Activated T-cell treated with anti-CD3 and anti-CD28 coated beads for 1 hour (primary cell): ENCODE measurements around the gene CHD3.

Experiments used
- DNase-seq: peaks from one replicate; pipeline ENCODE4 v3.0.0-alpha.2; 2020; ENCODE audit warnings: low read depth

The CHD3 gene

GRCh38 chr17:7888184-7888920 lies at the start of gene CHD3:
Gene CHD3 (plus strand): TSS chr17:7888789. CDS start chr17:7889001, 212 bp downstream.
- peak; percentile 36 for DNase-seq

GRCh38 chr17:7839190-7839875 lies 49.3 kb upstream of the CHD3 start:
- DNase-seq: no peak

GRCh38 chr17:7839876-7840261 lies 48.7 kb upstream of the CHD3 start:
- no peak for DNase-seq

GRCh38 chr17:7840441-7840840 lies 48.1 kb upstream of the CHD3 start:
- DNase-seq: no peak

GRCh38 chr17:7840875-7841274 lies 47.7 kb upstream of the CHD3 start:
- DNase-seq: no peak

GRCh38 chr17:7841396-7841914 lies 47.1 kb upstream of the CHD3 start:
- peak; percentile 93 for DNase-seq

GRCh38 chr17:7841915-7842379 lies 46.6 kb upstream of the CHD3 start:
- DNase-seq: peak; percentile 77

GRCh38 chr17:7842380-7843256 lies 46.0 kb upstream of the CHD3 start:
- DNase-seq: peak; percentile 92

GRCh38 chr17:7843257-7843535 lies 45.4 kb upstream of the CHD3 start:
- no peak for DNase-seq

GRCh38 chr17:7843536-7844291 lies 44.9 kb upstream of the CHD3 start:
- peak; percentile 88 for DNase-seq

- peak; percentile 63 for DNase-seq
These were observed 44.1 kb upstream of the CHD3 start for GRCh38 chr17:7844292-7845154.

GRCh38 chr17:7845359-7846062 lies 43.1 kb upstream of the CHD3 start:
- no peak for DNase-seq

- DNase-seq: no peak
These were observed 42.4 kb upstream of the CHD3 start for GRCh38 chr17:7846063-7846735.

GRCh38 chr17:7846765-7847661 lies 41.6 kb upstream of the CHD3 start:
- no peak for DNase-seq

- DNase-seq: no peak
These were observed 40.4 kb upstream of the CHD3 start for GRCh38 chr17:7848131-7848579.

GRCh38 chr17:7848739-7849129 lies 39.9 kb upstream of the CHD3 start:
- DNase-seq: no peak

GRCh38 chr17:7849130-7849750 lies 39.3 kb upstream of the CHD3 start:
- no peak for DNase-seq
